Right lobe of liver (tissue), 6 donors: ENCODE data around the gene TYSND1. TPM values are rescaled to one million over a fixed set of nuclear protein-coding genes. Genes with fewer than 3 reads are reported as not detected.

Source experiments
- ATAC-seq, 4 donors: fragments of 200-7000 bp; cut with Tn5 transposase; one replicate each; pipeline ENCODE4 v1.9.1; 2020; ENCODE audit warnings: mild to moderate bottlenecking in 4 of 4, moderate library complexity in 4 of 4
- DNase-seq, 3 donors: peaks; one replicate each; pipeline ENCODE4 v3.0.0-alpha.2; 2020
- H3K27ac ChIP-seq, 3 donors: fragments of 200-600 bp; one replicate each; pipeline ENCODE4 v1.8.0; 2022
- H3K27me3 ChIP-seq, 2 donors: fragments of 200-600 bp; one replicate each; pipeline ENCODE4 v1.8.0; 2022
- H3K36me3 ChIP-seq, 4 donors: fragments of 200-600 bp; sonication (generic) in 1 of 4; one replicate each; pipeline versions ENCODE4 v1.5.1 to v1.8.0; 2017 to 2022; ENCODE audit warnings: control low read depth in 1 of 4
- H3K4me1 ChIP-seq, 4 donors: fragments of 200-600 bp; sonication (generic) in 1 of 4; one replicate each; pipeline versions ENCODE4 v1.5.1 to v1.8.0; 2017 to 2022; ENCODE audit warnings: control low read depth in 1 of 4
- H3K4me3 ChIP-seq, 3 donors: fragments of 200-600 bp; one replicate each; pipeline ENCODE4 v1.8.0; 2022
- H3K9me3 ChIP-seq, 4 donors: fragments of 200-600 bp; sonication (generic) in 1 of 4; one replicate each; pipeline versions ENCODE4 v1.5.1 to v1.8.0; 2017 to 2022; ENCODE audit warnings: control low read depth in 1 of 4
- POLR2A ChIP-seq: fragments of 450-650 bp; IDR thresholded peaks from one replicate; pipeline ENCODE4 v1.6.1; 2017; ENCODE audit warnings: antibody characterized with exemption, mild to moderate bottlenecking
- WGBS: methylation state at CpG from one replicate; pipeline ENCODE4 v1.1.6; 2018; ENCODE audit warnings: low coverage, low lambda C conversion rate; ENCODE audit not compliant: insufficient coverage; ENCODE audit errors: missing lambda C conversion rate; 5-methylcytosine and 5-hydroxymethylcytosine counted together
- intact Hi-C, 2 donors: fragments of 100-400 bp; cut with DNase I; formaldehyde crosslinking; loops; one replicate each; pipeline versions ENCODE4 v1.11.2 to v1.14.1; 2022
- total RNA-seq, 6 experiments: library from RNA; depleted of rRNA in 2 of 6; stranded (reverse); fragments of >200 nt in 2 of 6; fragmentation: NEBNext Ultra II Directional in 3 of 6; extraction: Animal tissue kit (Norgen Biotek cat#: 25700) in 3 of 6; gene quantifications; one replicate each; pipeline versions ENCODE4 v1.1.0 to v1.2.4, GENCODE V29; 2016 to 2023
- TF ChIP-seq, protein P1 (sequence below), 4 donors: fragments of 200-600 bp in 3 of 4; fragments of 450-650 bp in 1 of 4; IDR thresholded peaks; one replicate each; pipeline versions ENCODE4 v1.5.1 to v1.8.0; 2016 to 2022; ENCODE audit warnings: antibody characterized with exemption in 4 of 4, mild to moderate bottlenecking in 2 of 4
- donor health status: DM: no; HTN: yes; CAD: no.
- donor health status: DM: no; HTN: no; CAD: no.
- donor health status: DM: no; HTN: no; CAD: no.
- donor health status: DM: no; HTN: yes; CAD: no.
- donor health status: DM: no; HTN: yes; CAD: no.

TYSND1 gene
- total RNA-seq, 6 experiments from 2014 or later = 5.3 to 11.1 (median 8.2) TPM

DNA sequence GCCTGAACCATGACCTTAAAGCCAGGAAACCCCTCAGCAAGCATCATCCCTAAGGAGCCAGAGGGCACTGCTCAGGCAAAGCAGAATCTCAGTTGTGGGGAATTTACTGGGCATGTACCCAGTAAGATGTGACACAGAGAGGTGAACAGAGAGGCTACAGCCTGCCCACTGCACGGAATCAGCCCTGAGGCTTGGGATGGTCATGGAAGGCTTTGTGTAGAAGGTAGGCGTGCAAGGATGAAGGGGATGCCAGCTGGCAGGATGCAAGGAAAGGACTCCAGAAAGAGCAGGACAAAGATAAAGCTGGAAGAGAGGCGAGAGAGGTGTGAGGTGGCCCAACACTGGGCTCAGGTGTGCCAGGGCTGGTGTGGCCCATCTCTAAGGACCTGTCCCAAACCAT lies 11.5 kb downstream of the TYSND1 start:
- TF ChIP-seq, protein P1, sequence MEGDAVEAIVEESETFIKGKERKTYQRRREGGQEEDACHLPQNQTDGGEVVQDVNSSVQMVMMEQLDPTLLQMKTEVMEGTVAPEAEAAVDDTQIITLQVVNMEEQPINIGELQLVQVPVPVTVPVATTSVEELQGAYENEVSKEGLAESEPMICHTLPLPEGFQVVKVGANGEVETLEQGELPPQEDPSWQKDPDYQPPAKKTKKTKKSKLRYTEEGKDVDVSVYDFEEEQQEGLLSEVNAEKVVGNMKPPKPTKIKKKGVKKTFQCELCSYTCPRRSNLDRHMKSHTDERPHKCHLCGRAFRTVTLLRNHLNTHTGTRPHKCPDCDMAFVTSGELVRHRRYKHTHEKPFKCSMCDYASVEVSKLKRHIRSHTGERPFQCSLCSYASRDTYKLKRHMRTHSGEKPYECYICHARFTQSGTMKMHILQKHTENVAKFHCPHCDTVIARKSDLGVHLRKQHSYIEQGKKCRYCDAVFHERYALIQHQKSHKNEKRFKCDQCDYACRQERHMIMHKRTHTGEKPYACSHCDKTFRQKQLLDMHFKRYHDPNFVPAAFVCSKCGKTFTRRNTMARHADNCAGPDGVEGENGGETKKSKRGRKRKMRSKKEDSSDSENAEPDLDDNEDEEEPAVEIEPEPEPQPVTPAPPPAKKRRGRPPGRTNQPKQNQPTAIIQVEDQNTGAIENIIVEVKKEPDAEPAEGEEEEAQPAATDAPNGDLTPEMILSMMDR (IDR thresholded peaks at IDR 0.05) = no peak
- TF ChIP-seq POLR2A = no peak
- intact Hi-C loops = no loop called here
- ATAC-seq (no peak), DNase-seq (peak in 1 of 3 donors; percentile 17)
- 81% methylated on average over 3 of the region's 3 CpGs for WGBS
- H3K27ac ChIP-seq = no peak overlapping the region
- no peak overlapping the region for H3K4me3 ChIP-seq
- no peaks in the 10 kb centered on the region for H3K27me3 ChIP-seq
- peaks cover 0 to 26% (median 0%) of the 10 kb centered on the region in 4 donors for H3K4me1 ChIP-seq
- H3K36me3 ChIP-seq = peaks cover 0 to 5% (median 0%) of the 10 kb centered on the region in 4 donors
- no peaks in the 10 kb centered on the region for H3K9me3 ChIP-seq

DNA sequence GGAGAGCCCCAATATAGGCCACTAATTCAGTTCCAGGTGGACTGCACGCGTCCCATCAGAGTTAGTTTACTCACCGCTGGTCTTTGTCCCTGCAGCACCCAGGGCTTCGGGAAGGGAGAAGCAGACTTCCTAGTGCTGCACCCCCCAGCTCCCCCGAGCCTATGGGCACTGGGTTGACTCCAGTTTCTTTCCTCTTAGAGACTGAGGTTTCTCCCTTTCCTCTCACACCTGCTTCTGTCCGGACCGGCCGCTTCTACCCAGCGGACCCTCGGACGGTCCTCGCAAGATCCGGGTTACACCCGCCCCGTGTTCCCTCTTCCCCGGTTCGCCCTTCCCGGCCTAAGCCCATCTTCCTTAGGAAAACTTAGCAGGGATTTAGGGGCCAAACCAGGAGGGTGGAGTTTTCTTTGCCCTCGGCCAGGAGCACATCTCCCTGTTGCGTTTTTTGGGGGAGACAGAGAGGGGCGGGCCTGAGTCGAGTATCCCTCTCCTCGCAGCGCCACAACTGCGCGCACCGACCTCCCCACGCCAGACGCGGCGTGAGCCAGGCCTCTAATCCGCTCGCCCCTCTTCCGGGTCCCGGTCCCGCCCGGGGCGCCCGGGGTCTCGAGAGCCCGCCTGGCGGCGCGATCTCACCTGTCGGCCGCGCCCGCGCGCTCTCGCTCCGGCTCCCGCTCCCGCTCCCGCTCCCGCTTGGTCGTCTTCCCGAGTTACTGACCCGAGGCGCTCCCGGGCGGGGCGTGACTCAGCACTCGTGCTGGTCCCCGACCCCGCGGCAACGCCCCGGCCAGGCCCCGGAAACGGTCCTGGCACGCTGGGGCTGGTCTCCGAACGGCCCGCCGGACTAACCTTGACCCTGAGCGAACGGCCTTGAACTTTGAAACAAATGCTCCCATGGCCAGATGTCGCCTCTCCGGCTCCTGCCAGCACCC lies 14.1 kb downstream of the TYSND1 start, which contains the start of gene AIFM2:
Gene AIFM2, minus strand, starts transcription at position 728 of the 932 bp plus-strand sequence. CDS start 8,741 bp downstream, outside the sequence.
- Histone ChIP-seq H3K27ac (peak within 1 kb of the TSS; percentile 58 to 84 (median 59)), H3K4me3 (peak within 1 kb of the TSS; percentile 62 to 86 (median 64)), H3K27me3 (no peaks in the 10 kb centered on the region), H3K9me3 (no peaks in the 10 kb centered on the region), H3K36me3 (peaks cover 0 to 8% (median 0%) of the 10 kb centered on the region in 4 donors), H3K4me1 (peaks cover 0 to 28% (median 0%) of the 10 kb centered on the region in 4 donors)
- ATAC-seq (peak; percentile 87 to 92 (median 91)), DNase-seq (peak; percentile 90 to 95 (median 93))
- intact Hi-C loops = no loop called here
- WGBS = 6% methylated on average over 26 of the region's 80 CpGs
- TF ChIP-seq, protein P1 (IDR thresholded peaks at IDR 0.05) = peak in 1 of 4 donors; percentile 10
- TF ChIP-seq POLR2A = peak; percentile 73

DNA sequence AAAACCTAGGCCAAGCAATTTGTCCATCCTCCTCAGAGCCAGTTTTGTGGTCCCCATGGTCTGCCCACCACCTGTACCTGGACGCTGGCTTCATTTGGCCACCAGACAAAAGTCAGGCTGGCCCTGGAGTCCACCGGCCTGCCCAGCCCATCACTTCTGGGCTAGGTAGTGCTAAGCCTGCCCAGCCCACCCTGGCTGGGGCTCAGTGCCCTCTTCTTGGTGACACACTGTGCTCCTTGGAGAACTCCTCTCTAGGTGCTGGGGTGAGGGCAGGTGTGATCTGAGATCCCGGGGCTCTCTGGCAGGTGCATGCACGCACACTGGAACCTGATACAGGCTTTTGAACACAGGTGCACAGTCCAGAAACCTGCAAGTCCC lies 15.0 kb downstream of the TYSND1 start:
- peak in 2 of 4 donors; percentile 2 to 5 for ATAC-seq

DNA sequence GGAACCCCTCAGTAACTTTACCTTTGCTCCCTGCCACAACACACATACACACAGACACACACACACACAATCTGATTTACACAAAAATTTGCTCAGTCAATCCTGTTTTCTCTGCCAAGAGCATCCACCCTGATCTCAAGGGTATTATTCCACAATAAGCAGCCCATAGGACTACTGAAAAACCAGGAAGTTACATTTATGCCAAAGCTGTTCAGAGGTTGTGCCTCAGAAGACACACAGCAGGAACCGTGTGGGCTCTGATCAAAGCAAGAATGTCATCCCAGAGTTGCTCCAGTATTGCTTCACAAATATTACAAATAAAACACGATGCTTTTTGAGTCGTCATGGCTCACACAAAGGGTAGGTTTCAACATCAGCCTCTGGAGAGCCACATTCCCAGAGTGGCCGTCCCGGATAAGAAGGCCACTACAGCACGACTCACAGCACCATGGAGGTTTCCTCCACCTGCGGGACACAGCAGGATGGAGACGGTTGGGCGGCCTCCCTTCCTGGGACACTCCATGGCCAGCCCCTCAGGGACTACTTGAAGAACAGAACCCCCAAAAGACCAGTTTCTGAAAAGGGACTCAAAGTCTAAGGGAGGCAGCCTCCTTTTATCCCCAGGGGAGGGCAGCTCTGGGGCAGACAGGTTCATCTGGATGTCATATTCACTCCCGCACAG lies 15.5 kb downstream of the TYSND1 start:
- intact Hi-C loops = no loop called here

More for the DNA sequence above, 15.0 kb downstream of the TYSND1 start:
- no peak for DNase-seq
- H3K4me3 ChIP-seq = peak overlapping the region; percentile 62 to 86 (median 64)
- H3K36me3 ChIP-seq = peaks cover 0 to 8% (median 0%) of the 10 kb centered on the region in 4 donors
- WGBS = no CpG with 5 or more reads among the region's 4 CpGs
- no peaks in the 10 kb centered on the region for H3K9me3 ChIP-seq
- H3K27ac ChIP-seq = peak overlapping the region in 1 of 3 donors; percentile 84
- no peaks in the 10 kb centered on the region for H3K27me3 ChIP-seq
- intact Hi-C loops = no loop called here
- TF ChIP-seq, protein P1 (IDR thresholded peaks at IDR 0.05) = no peak
- TF ChIP-seq POLR2A = no peak
- peaks cover 0 to 28% (median 0%) of the 10 kb centered on the region in 4 donors for H3K4me1 ChIP-seq

More for the DNA sequence above, 15.5 kb downstream of the TYSND1 start:
- H3K27me3 ChIP-seq = no peaks in the 10 kb centered on the region
- WGBS = 47% methylated on average over 6 of the region's 10 CpGs
- H3K4me1 ChIP-seq = peaks cover 0 to 28% (median 0%) of the 10 kb centered on the region in 4 donors
- H3K27ac ChIP-seq = peak overlapping the region in 1 of 3 donors; percentile 84
- ATAC-seq = peak in 3 of 4 donors; percentile 30 to 38 (median 35)
- TF ChIP-seq POLR2A = peak; percentile 45
- TF ChIP-seq, protein P1 (IDR thresholded peaks at IDR 0.05) = no peak
- H3K9me3 ChIP-seq = no peaks in the 10 kb centered on the region
- H3K36me3 ChIP-seq = peaks cover 0 to 8% (median 0%) of the 10 kb centered on the region in 4 donors
- H3K4me3 ChIP-seq = peak overlapping the region; percentile 62 to 86 (median 64)
- DNase-seq = no peak
